ENCODE results near the gene ALK.

ALK gene

GRCh38 chr2:29492701-29493100 is 428.7 kb downstream of the ALK start:
- DNase-seq (ENCODE audit: low read depth), result no peak
- no peak overlapping the region for H3K4me3 ChIP-seq (ENCODE audit: low read depth, low read length)

- DNase-seq (ENCODE audit: low read depth), result no peak
- no peak overlapping the region for H3K4me3 ChIP-seq (ENCODE audit: low read depth, low read length)
Measured at GRCh38 chr2:29490045-29490444, 431.3 kb downstream of the ALK start.

GRCh38 chr2:29489568-29489967 is 431.8 kb downstream of the ALK start:
- no peak overlapping the region for H3K4me3 ChIP-seq (ENCODE audit: low read depth, low read length)
- DNase-seq (ENCODE audit: low read depth), result no peak

GRCh38 chr2:29487967-29488555 is 433.3 kb downstream of the ALK start:
- no peak for DNase-seq (ENCODE audit: low read depth)
- H3K4me3 ChIP-seq (ENCODE audit: low read depth, low read length), result no peak overlapping the region

- no peak for DNase-seq (ENCODE audit: low read depth)
Measured at GRCh38 chr2:29485631-29486030, 435.8 kb downstream of the ALK start.

GRCh38 chr2:29485117-29485516 is 436.3 kb downstream of the ALK start:
- DNase-seq (ENCODE audit: low read depth), result no peak
- H3K4me3 ChIP-seq (ENCODE audit: low read depth, low read length), result no peak overlapping the region

More at GRCh38 chr2:29485631-29486030, 435.8 kb downstream of the ALK start:
- no peak overlapping the region for H3K4me3 ChIP-seq (ENCODE audit: low read depth, low read length)

- H3K4me3 ChIP-seq (ENCODE audit: low read depth, low read length), result no peak overlapping the region
- DNase-seq (ENCODE audit: low read depth), result no peak
Measured at GRCh38 chr2:29482867-29483266, 438.5 kb downstream of the ALK start.

- H3K4me3 ChIP-seq (ENCODE audit: low read depth, low read length), result no peak overlapping the region
- DNase-seq (ENCODE audit: low read depth), result no peak
Measured at GRCh38 chr2:29482348-29482747, 439.0 kb downstream of the ALK start.

- H3K4me3 ChIP-seq (ENCODE audit: low read depth, low read length), result no peak overlapping the region
- DNase-seq (ENCODE audit: low read depth), result no peak
Measured at GRCh38 chr2:29481313-29481712, 440.1 kb downstream of the ALK start.

GRCh38 chr2:29480426-29480825 is 441.0 kb downstream of the ALK start:
- H3K4me3 ChIP-seq (ENCODE audit: low read depth, low read length), result no peak overlapping the region
- no peak for DNase-seq (ENCODE audit: low read depth)

GRCh38 chr2:29479401-29479800 is 442.0 kb downstream of the ALK start:
- no peak overlapping the region for H3K4me3 ChIP-seq (ENCODE audit: low read depth, low read length)
- DNase-seq (ENCODE audit: low read depth), result no peak

GRCh38 chr2:29478641-29479040 is 442.7 kb downstream of the ALK start:
- H3K4me3 ChIP-seq (ENCODE audit: low read depth, low read length), result no peak overlapping the region
- DNase-seq (ENCODE audit: low read depth), result no peak

GRCh38 chr2:29477186-29477585 is 444.2 kb downstream of the ALK start:
- H3K4me3 ChIP-seq (ENCODE audit: low read depth, low read length), result no peak overlapping the region
- no peak for DNase-seq (ENCODE audit: low read depth)

GRCh38 chr2:29475499-29475898 is 445.9 kb downstream of the ALK start:
- DNase-seq (ENCODE audit: low read depth), result no peak
- H3K4me3 ChIP-seq (ENCODE audit: low read depth, low read length), result no peak overlapping the region

GRCh38 chr2:29469961-29470360 is 451.4 kb downstream of the ALK start:
- DNase-seq (ENCODE audit: low read depth), result no peak
- H3K4me3 ChIP-seq (ENCODE audit: low read depth, low read length), result no peak overlapping the region

- no peak for DNase-seq (ENCODE audit: low read depth)
- H3K4me3 ChIP-seq (ENCODE audit: low read depth, low read length), result no peak overlapping the region
Measured at GRCh38 chr2:29469516-29469915, 451.9 kb downstream of the ALK start.

GRCh38 chr2:29463181-29463900 is 458.0 kb downstream of the ALK start:
- peak; percentile 57 for DNase-seq (ENCODE audit: low read depth)

GRCh38 chr2:29462293-29462692 is 459.1 kb downstream of the ALK start:
- no peak overlapping the region for H3K4me3 ChIP-seq (ENCODE audit: low read depth, low read length)
- no peak for DNase-seq (ENCODE audit: low read depth)

More at GRCh38 chr2:29463181-29463900, 458.0 kb downstream of the ALK start:
- no peak overlapping the region for H3K4me3 ChIP-seq (ENCODE audit: low read depth, low read length)

- no peak overlapping the region for H3K4me3 ChIP-seq (ENCODE audit: low read depth, low read length)
- no peak for DNase-seq (ENCODE audit: low read depth)
Measured at GRCh38 chr2:29460190-29460589, 461.2 kb downstream of the ALK start.

- DNase-seq (ENCODE audit: low read depth), result peak; percentile 72
- no peak overlapping the region for H3K4me3 ChIP-seq (ENCODE audit: low read depth, low read length)
Measured at GRCh38 chr2:29459445-29460179, 461.8 kb downstream of the ALK start.

GRCh38 chr2:29456429-29456828 is 465.0 kb downstream of the ALK start:
- H3K4me3 ChIP-seq (ENCODE audit: low read depth, low read length), result no peak overlapping the region
- DNase-seq (ENCODE audit: low read depth), result no peak
